Mesenchymal stem cell (in vitro differentiated cells and primary cell): Measurements from ENCODE around the gene RPL21.

Experiments
- DNase-seq: peaks from one replicate; pipeline ENCODE4 v3.0.0-alpha.2; 2013
- H2AFZ ChIP-seq: one replicate; pipeline ENCODE4 v1.6.1; 2013; ENCODE audit warnings: low read depth, mild to moderate bottlenecking, control low read depth, inconsistent platforms, low read length, moderate library complexity
- H2AK5ac ChIP-seq: 2 replicates; pipeline ENCODE4 v1.6.1; 2013; ENCODE audit warnings: low read length, moderate library complexity, mild to moderate bottlenecking, inconsistent platforms; ENCODE audit not compliant: severe bottlenecking
- H2BK120ac ChIP-seq: one replicate; pipeline ENCODE4 v1.6.1; 2013; ENCODE audit warnings: low read depth, mild to moderate bottlenecking, inconsistent platforms, low read length, moderate library complexity
- H2BK12ac ChIP-seq, 2 experiments: one replicate each; pipeline ENCODE4 v1.6.1; 2013; ENCODE audit warnings: inconsistent platforms in 2 of 2, low read length in 2 of 2, mild to moderate bottlenecking in 2 of 2, moderate library complexity in 2 of 2, control low read depth in 1 of 2
- H2BK15ac ChIP-seq: one replicate; pipeline ENCODE4 v1.6.1; 2013; ENCODE audit warnings: mild to moderate bottlenecking, low read depth, inconsistent platforms; ENCODE audit not compliant: poor library complexity, severe bottlenecking
- H2BK5ac ChIP-seq: 2 replicates; pipeline ENCODE4 v1.6.1; 2013; ENCODE audit warnings: low read depth, mild to moderate bottlenecking, low read length, control low read depth, inconsistent platforms; ENCODE audit not compliant: poor library complexity, severe bottlenecking
- H3K14ac ChIP-seq, 2 experiments: one replicate each; pipeline ENCODE4 v1.6.1; 2013; ENCODE audit warnings: inconsistent platforms in 2 of 2, low read length in 2 of 2, control low read depth in 1 of 2, mild to moderate bottlenecking in 1 of 2, moderate library complexity in 1 of 2
- H3K18ac ChIP-seq, 2 experiments: one replicate each; pipeline ENCODE4 v1.6.1; 2013; ENCODE audit warnings: inconsistent platforms in 2 of 2, low read length in 2 of 2, control low read depth in 1 of 2, low read depth in 1 of 2, mild to moderate bottlenecking in 1 of 2
- H3K23ac ChIP-seq, 2 experiments: one replicate each; pipeline ENCODE4 v1.6.1; 2013; ENCODE audit warnings: inconsistent platforms in 2 of 2, low read length in 2 of 2, mild to moderate bottlenecking in 2 of 2, moderate library complexity in 2 of 2, control low read depth in 1 of 2
- H3K27ac ChIP-seq: 2 replicates; pipeline ENCODE4 v1.5.1; 2013; ENCODE audit warnings: mild to moderate bottlenecking, moderate library complexity, low read length, control low read depth, inconsistent platforms; ENCODE audit not compliant: poor library complexity, severe bottlenecking
- H3K27me3 ChIP-seq, 2 experiments: 2 replicates each; pipeline versions ENCODE4 v1.6.1 to v1.7.0; 2013; ENCODE audit warnings: low read length in 2 of 2, mild to moderate bottlenecking in 2 of 2, moderate library complexity in 2 of 2, control low read depth in 1 of 2, inconsistent platforms in 1 of 2; ENCODE audit not compliant: control insufficient read depth in 1 of 2, insufficient read depth in 1 of 2
- H3K36me3 ChIP-seq, 2 experiments: 2 replicates each; pipeline versions ENCODE4 v1.6.1 to v1.7.0; 2013; ENCODE audit warnings: low read length in 2 of 2, control low read depth in 1 of 2, inconsistent platforms in 1 of 2, low read depth in 1 of 2, mild to moderate bottlenecking in 1 of 2; ENCODE audit not compliant: insufficient read depth in 2 of 2, control insufficient read depth in 1 of 2
- H3K4ac ChIP-seq, 2 experiments: one replicate each; pipeline ENCODE4 v1.6.1; 2013; ENCODE audit warnings: inconsistent platforms in 2 of 2, low read length in 2 of 2, mild to moderate bottlenecking in 2 of 2, moderate library complexity in 2 of 2, control low read depth in 1 of 2, low read depth in 1 of 2
- H3K4me1 ChIP-seq: 2 replicates; pipeline ENCODE4 v1.6.1; 2013; ENCODE audit warnings: low read depth, low read length, control low read depth; ENCODE audit not compliant: control insufficient read depth, insufficient read depth
- H3K4me2 ChIP-seq: 2 replicates; pipeline ENCODE4 v1.6.1; 2013; ENCODE audit warnings: low read length, mild to moderate bottlenecking, inconsistent platforms; ENCODE audit not compliant: poor library complexity, severe bottlenecking
- H3K4me3 ChIP-seq, 2 experiments: 2 replicates each; pipeline versions ENCODE4 v1.5.1 to v1.7.0; 2013; ENCODE audit warnings: low read length in 2 of 2, mild to moderate bottlenecking in 2 of 2, control low read depth in 1 of 2, low read depth in 1 of 2; ENCODE audit not compliant: insufficient read depth in 1 of 2
- H3K79me1 ChIP-seq: replicated peaks from 2 replicates; pipeline ENCODE4 v1.6.1; 2013; ENCODE audit warnings: mild to moderate bottlenecking, control low read depth, low read length, inconsistent platforms; ENCODE audit not compliant: poor library complexity, severe bottlenecking
- H3K9ac ChIP-seq: 2 replicates; pipeline ENCODE4 v1.7.0; 2013; ENCODE audit warnings: mild to moderate bottlenecking, low read length, moderate library complexity
- H3K9me3 ChIP-seq: 2 replicates; pipeline ENCODE4 v1.7.0; 2013; ENCODE audit warnings: mild to moderate bottlenecking, low read length; ENCODE audit not compliant: control insufficient read depth
- H4K8ac ChIP-seq: one replicate; pipeline ENCODE4 v1.6.1; 2013; ENCODE audit warnings: inconsistent platforms, mild to moderate bottlenecking, low read length, moderate library complexity
- H4K91ac ChIP-seq: one replicate; pipeline ENCODE4 v1.6.1; 2013; ENCODE audit warnings: mild to moderate bottlenecking, low read length, inconsistent platforms
- WGBS: methylation state at CpG from one replicate; pipeline ENCODE4 v1.1.7; 2013; ENCODE audit warnings: mixed read lengths; 5-methylcytosine and 5-hydroxymethylcytosine counted together

RPL21 gene

GRCh38 chr13:27270594-27271520, 19.5 kb downstream of the RPL21 start, which contains the start of gene RASL11A:
Gene RASL11A, plus strand, starts transcription at chr13:27270830. Its CDS starts 115 bp downstream, at chr13:27270945.
- peak within 1 kb of the TSS; percentile 98 for H3K4me2 ChIP-seq
- H3K4me3 ChIP-seq = peak within 1 kb of the TSS; percentile 81 to 87
- peak within 1 kb of the TSS in 1 of 2 experiments; percentile 77 for H3K14ac ChIP-seq
- no peaks in the 10 kb centered on the region for H3K79me1 ChIP-seq
- peaks cover under 1 to 5% of the 10 kb centered on the region in 2 experiments for H3K36me3 ChIP-seq
- H3K27me3 ChIP-seq = peaks cover 0 to 22% of the 10 kb centered on the region in 2 experiments
- peak within 1 kb of the TSS; percentile 54 for H2BK15ac ChIP-seq
- peak within 1 kb of the TSS in 1 of 2 experiments; percentile 80 for H3K4ac ChIP-seq
- peak within 1 kb of the TSS; percentile 85 for H3K9ac ChIP-seq
- WGBS = 2% methylated on average over 97 of the region's 99 CpGs
- no peaks in the 10 kb centered on the region for H3K9me3 ChIP-seq
- no peak within 1 kb of the TSS for H2AK5ac ChIP-seq
- H3K27ac ChIP-seq = no peak within 1 kb of the TSS
- H2BK12ac ChIP-seq = peak within 1 kb of the TSS; percentile 56 to 83
- peak within 1 kb of the TSS; percentile 74 to 91 for H3K18ac ChIP-seq
- H2AFZ ChIP-seq = peak within 1 kb of the TSS; percentile 98
- H4K91ac ChIP-seq = no peak within 1 kb of the TSS
- H2BK5ac ChIP-seq = no peak within 1 kb of the TSS
- DNase-seq = peak; percentile 91
- H4K8ac ChIP-seq = peak within 1 kb of the TSS; percentile 62
- H2BK120ac ChIP-seq = no peak within 1 kb of the TSS
- peaks cover 11% of the 10 kb centered on the region for H3K4me1 ChIP-seq
- H3K23ac ChIP-seq = peak within 1 kb of the TSS in 1 of 2 experiments; percentile 67

- Histone ChIP-seq H2BK120ac (no peak overlapping the region), H2BK12ac (peak overlapping the region in 1 of 2 experiments; percentile 56), H2BK5ac (no peak overlapping the region), H3K4me2 (no peak overlapping the region), H4K91ac (no peak overlapping the region), H2AFZ (no peak overlapping the region), H3K4ac (no peak overlapping the region), H3K27ac (no peak overlapping the region), H3K9ac (peak overlapping the region; percentile 85), H3K4me3 (peak overlapping the region in 1 of 2 experiments; percentile 87), H3K36me3 (peaks cover 0 to 5% of the 10 kb centered on the region in 2 experiments), H3K27me3 (peaks cover 0 to 27% of the 10 kb centered on the region in 2 experiments), H3K14ac (no peak overlapping the region), H2BK15ac (no peak overlapping the region), H4K8ac (no peak overlapping the region), H2AK5ac (no peak overlapping the region), H3K23ac (no peak overlapping the region), H3K18ac (no peak overlapping the region), H3K9me3 (no peaks in the 10 kb centered on the region), H3K79me1 (no peaks in the 10 kb centered on the region), H3K4me1 (peaks cover 11% of the 10 kb centered on the region)
- DNase-seq = no peak
- WGBS = 51% methylated on average over 15 of the region's 15 CpGs
These were observed 20.3 kb downstream of the RPL21 start for GRCh38 chr13:27271570-27272096.

GRCh38 chr13:27273658-27274425, 22.5 kb downstream of the RPL21 start:
- Histone ChIP-seq H3K14ac (no peak overlapping the region), H3K18ac (no peak overlapping the region), H3K4me1 (peaks cover 11% of the 10 kb centered on the region), H3K27ac (no peak overlapping the region), H2BK12ac (no peak overlapping the region), H3K9me3 (no peaks in the 10 kb centered on the region), H3K4ac (no peak overlapping the region), H2BK5ac (no peak overlapping the region), H2AFZ (no peak overlapping the region), H3K36me3 (peaks cover 0 to 5% of the 10 kb centered on the region in 2 experiments), H4K91ac (no peak overlapping the region), H3K27me3 (peaks cover 0 to 33% of the 10 kb centered on the region in 2 experiments), H2BK120ac (no peak overlapping the region), H3K4me2 (no peak overlapping the region), H4K8ac (no peak overlapping the region), H2AK5ac (no peak overlapping the region), H3K79me1 (no peaks in the 10 kb centered on the region), H3K23ac (no peak overlapping the region), H3K4me3 (no peak overlapping the region), H2BK15ac (no peak overlapping the region), H3K9ac (no peak overlapping the region)
- DNase-seq = no peak
- 74% methylated on average over 4 of the region's 4 CpGs for WGBS
